GM18499 (cell line): ENCODE results near the gene PIK3R4.

Source experiments
- ATAC-seq: cut with Tn5 transposase; IDR thresholded peaks from one replicate; pipeline ENCODE4 v1.9.1; 2021; ENCODE audit warnings: moderate number of reproducible peaks; ENCODE audit not compliant: insufficient read depth, unreplicated experiment

Gene PIK3R4

DNA sequence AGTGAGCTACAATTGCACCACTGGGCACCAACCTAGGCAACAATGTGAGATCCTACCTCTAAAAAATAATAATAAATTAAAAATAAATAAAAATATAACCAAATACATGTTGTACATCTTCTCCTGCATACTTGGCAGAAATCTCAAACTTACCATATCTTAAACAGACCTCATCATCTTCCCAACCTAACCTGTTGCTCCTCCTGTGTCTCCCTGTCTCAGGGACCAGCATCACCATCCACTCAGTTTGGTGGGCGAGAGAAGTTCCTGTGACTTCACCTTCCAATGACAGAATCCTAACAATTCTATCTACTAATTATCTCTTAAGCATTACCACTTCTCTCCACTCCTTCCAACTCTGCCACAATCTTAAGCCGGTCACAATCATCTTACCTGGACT is 3.3 kb downstream of the PIK3R4 start:
- no peak for ATAC-seq

DNA sequence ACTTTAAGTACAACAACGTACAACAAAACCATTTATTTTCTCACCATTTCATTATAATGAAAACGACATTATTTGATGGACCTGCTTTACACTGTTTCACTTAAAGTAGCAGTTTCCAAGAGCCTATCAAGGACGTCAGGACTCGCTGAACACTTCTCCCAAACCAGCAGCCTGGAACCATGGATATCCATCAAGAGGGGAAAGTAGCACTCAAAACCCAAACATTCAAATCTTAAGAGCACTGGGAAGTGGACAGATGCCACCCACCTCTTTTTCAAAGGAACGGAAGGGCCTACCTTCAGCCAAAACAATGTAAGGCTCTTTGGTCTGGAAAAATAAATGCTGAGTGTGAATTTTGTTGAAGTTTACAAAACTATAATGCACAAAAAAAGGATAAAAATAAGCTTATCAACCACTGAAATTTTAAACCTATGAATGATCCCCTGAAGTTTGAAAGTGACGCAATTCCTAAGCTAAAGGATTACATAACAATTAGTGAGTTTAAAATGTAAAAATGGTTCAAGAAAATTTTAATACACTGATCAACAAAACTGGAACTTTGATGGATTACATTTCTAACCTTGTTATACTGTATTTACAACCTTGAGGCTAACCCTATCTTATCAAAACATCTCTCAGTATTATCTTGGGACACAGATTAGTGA is 4.6 kb downstream of the PIK3R4 start:
- no peak for ATAC-seq

DNA sequence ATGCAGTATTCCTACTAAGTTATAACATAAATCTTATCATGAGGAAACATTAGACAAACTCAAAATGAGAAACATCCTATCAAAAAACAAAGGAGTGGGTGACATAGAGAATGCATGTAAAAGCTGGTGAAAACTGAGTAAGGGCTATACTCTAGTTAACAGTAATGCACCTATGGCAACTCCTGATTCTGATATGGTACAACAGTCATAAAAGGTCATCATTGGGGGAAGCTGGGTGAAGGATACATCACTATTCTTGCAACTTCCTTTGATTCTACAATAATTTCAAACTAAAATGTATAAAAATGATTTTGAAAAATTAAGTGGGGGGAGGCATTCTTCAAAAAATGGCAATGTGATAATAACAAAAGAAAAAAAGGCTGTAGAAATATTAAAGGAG is 6.8 kb downstream of the PIK3R4 start:
- no peak for ATAC-seq

DNA sequence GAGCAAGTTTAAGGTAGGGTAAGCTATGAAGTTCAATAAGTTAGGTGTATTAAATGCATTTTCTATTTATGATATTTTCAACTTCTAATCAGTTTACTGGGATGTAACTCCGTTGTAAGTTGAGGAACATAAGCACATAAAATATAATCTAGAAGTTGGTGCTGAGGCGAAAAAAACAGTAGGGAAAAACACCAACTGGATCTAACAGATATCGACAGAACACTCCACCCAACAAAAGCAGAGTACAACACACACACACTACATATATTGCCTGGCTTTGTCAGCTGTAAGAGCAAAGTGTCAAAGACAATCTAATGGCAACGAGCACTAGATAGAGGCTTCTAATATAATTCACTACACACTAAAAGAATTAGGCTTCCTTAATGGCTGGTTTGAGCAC is 8.4 kb downstream of the PIK3R4 start:
- no peak for ATAC-seq

DNA sequence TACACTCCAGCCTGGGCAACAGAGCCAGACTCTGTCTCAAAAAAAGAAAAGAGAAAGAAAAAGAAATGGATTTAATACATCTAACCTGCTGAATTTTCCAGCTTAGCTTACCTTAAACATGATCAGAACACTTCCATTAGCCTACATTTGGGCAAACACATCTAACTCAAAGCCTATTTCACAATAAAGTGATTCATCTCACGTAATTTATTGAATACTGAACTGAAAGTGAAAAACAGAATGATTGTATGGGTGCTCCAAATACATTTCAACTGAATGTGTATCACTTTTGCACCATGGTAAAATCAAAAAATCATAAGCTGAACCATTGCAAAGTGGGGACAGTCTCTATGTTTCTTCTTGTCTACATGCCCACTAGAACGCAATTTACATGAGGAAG is 9.0 kb downstream of the PIK3R4 start:
- ATAC-seq = no peak

DNA sequence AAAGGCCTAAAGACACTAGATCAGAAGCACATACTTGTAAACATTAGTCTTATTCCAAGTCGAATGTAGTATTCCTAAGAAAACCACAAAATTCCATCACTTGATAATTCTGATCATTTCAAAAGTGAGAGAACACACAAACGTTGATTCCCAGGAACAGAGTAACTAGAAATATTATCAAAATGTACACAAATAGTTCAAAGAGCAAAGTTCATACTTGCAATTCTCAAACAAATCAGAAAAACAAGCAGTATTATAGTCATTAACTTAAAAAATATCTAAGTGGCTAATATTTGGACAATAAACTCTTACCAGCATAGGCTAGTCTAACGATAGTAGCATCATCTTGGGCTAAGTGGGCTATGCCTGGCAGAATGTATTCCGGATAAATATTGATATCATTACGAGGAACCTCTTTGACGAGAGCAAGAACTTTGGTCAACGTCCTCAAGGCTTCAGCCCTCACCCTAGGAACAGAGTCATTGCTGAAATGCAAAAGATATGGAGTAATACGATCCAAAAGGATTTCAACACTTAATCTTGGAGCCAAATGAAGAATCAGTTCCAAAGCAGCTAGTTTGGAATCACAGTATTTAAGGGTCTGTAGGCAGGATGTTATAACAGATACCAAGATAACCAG is 13.3 kb downstream of the PIK3R4 start:
- no peak for ATAC-seq

DNA sequence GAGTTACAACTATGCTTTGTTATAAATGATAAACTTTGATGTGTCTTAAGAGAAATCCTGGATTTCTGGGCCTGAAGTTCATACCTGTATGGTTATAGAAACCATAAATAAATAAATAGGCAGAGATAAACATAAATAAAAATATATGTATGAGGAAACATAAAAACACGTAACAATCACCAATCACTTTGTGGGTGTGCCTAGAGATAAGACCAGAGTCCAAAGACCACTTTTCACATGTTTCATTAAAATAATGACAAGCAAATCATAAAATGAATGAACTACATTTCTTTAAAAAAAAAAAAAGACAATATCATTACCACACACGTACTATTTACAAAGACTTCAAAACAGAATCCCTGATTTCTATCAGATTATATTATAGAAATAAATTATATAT is 14.1 kb downstream of the PIK3R4 start:
- ATAC-seq = no peak

DNA sequence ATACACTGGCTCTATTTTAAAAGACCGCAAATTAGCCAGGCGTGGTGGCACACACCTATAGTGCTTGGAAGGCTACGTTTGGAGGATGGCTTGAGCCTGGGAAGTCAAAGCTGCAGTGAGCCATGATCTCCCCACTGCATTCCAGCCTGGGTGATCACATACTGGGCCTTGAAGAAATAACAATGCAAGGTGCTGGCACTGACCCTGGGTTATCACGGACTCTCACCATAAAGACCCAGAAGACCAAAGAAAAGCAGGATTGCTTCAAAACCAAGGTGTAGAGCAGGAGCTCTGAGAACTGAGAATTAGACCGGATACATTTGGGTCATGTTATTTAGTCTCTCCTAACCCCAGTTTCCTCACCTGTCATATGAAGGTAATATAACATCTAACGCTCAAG is 14.8 kb downstream of the PIK3R4 start:
- ATAC-seq = no peak

DNA sequence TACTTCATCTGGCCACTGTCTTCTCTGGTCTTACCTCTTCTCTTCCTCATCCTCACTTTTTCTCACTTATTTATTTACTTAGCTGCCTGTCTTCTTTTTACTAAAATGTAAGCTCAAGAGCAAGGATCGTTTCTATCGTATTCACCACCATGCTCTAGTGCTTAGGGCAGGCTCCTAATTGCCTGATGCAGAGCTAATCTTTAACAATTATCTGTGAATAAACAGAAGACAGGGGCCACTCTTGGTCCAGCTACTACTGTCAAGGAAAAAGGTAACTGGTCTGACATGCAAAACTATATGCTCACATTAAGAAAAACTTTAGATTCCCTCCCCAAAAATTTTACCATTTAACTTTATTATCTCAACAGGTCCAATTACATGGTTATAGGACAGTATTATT is 17.5 kb downstream of the PIK3R4 start:
- no peak for ATAC-seq

DNA sequence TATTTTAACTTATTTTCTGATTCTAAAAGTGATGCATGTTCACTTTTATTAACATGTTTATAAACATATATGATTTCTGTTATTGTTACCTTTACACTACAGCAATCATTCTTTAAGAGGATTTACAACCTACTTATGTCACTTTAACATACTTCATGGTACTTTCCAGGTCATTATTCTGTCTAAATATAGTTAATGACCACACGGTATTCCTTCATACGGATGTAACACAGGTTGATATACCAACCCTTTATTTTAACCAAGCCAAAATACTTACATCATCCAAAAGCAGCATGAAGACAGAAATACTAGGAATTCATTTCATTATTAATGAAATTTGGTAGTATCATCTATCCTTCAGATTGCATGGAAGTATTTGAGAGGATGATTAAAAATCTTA is 18.6 kb downstream of the PIK3R4 start:
- ATAC-seq = no peak

DNA sequence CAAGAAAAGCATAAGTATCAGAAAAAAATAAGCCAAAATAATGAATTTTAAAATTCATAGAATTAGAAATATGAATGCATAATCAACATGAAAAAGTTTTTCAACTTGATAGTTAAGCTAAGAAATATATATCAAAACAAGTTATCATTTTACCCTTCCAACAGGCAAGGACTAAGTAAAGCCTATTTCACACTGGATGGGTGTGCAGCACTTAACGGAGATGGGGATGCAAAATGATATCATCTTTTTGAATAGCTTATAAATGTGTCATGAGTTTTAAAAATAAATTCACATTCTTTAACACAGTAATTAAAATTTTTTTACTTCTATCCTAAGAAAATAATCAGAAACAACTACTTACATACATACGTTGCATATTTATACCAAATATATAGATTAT is 20.9 kb downstream of the PIK3R4 start:
- ATAC-seq = no peak

DNA sequence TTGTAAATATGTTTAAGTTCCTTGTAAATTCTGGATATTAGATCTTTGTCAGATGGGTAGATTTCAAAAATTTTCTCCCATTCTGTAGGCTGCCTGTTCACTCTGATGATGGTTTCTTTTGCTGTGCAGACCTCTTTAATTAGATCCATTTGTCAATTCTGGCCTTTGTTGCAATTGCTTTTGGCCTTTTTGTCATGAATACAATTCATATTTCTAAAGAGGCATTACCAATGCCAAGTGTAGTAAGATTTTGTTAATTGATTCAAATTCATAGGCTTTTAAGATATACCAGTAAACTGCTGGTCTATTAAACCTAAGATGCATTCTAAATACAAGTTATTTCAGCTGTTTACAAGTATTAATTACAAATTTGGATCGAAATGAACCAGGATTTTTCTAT is 31.0 kb downstream of the PIK3R4 start:
- no peak for ATAC-seq

DNA sequence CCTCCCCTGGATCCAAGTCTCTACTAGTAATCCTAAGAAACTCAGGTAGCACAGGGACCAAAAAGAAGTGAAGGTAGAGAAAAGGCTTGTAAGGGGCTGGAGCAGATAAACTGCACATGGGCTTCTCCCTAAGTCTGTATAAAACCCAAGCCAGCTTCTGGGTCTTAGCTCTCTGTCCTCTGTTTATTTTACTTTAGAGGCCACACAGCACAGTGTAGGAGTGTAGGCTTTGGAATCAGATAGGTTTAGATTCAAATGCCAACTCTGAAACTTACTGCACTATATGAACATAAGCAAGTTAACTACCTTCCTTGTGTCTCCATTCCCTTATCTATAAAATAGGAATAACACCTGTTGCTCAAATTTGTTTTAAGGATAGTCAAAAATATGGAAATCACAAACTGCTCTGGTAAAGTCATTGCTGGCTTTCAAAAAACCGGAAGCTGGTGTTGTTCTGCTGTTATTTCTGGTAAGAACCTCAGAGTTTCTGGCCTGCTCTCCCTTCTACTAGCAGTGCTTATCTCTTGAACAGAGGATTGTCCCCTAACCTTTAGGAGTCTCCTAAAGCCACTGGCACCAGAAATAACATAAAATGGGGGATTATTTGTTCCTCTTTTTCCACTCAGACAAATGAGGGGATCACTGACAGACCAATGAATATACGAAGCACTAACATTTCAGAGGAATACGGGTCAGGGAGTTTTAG is 33.8 kb downstream of the PIK3R4 start:
- ATAC-seq = no peak

DNA sequence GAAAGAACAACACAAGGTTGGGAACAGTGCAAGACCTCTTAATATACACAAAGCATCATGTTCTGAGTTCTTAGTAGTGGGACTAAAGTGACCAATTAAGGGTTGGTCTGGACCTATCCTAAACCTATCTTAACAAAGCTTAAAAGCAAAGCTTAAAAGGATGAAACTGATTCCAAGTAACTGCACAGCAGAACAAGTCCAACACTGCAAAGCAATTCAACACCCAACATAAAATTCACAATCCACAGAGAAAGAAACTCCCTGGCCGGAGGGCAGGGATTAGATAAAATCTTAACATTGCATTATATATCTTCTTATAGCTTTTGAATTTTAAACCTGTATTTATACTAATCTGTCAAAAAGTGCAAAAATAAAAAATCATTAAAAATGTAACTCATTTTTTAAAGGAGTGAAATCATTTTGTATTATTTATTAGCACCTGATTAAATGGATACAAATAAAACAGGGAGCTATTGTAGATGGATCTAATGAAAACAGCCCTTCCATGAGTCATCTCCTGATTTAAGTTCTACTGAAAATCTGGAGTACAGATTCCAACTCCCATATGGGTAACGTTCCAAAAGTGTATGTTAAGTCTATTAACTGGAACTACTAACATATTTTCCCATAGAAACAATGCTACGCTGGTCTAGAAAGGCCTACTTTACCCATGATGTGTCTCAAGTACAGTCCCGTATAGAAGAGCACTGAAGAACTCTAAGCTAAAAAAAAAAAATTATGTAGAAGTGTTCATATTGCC is 34.9 kb downstream of the PIK3R4 start:
- ATAC-seq = no peak

DNA sequence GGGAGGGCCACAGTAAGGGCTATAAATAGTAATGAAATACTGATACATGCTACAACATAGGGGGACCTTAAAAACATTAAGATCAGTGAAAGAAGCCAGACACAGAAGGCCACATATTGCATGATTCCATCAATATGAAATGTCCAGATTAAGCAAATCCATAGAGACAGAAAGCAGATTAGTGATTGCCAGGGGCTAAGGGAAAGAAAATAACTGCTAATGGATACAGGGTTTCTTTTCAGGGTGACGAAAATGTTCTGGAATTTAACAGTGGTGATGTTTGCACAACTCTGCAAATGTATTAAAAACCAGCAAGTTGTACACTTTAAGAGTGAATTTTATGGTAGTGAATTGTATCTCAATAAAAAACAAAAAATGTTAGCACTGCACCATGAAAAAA is 37.0 kb downstream of the PIK3R4 start:
- ATAC-seq = no peak

DNA sequence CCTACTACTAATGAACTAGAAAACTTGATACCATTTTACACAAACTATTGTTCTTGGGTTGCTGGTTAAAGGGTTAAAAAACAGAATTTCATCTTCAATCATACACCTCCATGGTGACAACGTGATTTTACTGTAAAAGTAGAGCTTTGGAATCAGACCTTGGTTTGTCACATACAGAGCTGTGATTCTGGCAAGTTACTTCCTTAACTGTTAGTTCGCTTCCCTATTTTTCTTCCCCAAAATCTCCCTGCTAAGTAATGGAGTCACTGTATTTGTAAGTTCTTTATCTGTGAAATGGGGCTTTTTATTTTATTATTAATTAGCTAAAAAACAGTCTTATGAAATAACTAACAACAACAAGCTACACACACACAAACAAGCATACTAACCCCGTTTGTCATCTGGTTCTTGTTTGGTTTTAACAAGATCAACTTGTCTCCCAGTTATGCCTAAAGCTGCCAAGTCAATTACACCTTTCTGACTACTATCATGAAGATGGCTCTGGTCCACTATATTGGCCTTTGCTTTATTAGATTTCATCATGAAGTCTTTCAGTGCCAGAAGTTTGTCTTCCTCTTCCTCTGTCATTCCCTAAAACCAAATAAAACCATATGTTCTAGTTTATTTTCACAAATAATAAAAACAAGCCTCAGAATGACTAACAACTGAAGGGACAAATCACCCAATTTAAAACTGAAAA is 38.6 kb downstream of the PIK3R4 start:
- no peak for ATAC-seq

DNA sequence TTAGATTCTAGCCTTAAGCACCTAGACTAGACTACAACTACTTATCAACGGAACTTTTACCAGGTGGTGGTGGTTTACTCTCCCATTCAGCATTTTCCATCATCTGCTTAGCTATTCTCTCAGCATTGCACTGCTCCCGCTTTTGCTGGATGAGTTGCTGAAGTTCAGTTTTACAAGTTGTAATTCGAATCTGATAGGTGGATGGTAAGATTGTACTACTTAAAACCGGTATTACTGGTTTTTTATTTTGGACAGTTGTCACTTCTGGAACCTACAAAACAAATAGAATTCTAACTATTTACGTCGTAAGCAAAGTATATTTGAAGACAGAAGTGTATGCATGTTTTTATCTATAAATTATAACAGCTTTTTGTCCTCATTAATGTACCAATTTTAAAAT is 41.1 kb downstream of the PIK3R4 start:
- ATAC-seq = no peak

DNA sequence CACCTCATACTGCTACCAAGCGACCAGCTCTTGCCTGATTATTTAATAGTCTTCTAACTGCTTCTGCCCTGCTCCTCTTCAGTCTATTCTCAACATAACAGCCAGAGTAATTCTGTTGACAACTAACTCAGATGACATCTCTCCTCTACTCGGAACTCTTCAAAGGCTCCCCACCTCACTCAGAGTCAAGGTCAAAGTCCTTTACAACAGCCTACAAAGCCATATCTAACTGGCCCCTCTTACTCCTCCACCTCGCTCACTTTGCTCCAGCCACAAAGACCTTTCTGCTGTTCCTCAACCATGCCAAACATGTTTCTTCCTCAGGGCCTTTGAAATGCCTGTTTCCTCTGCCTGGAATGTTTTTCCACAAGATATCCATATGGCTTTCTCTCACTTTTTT is 43.6 kb downstream of the PIK3R4 start:
- no peak for ATAC-seq

DNA sequence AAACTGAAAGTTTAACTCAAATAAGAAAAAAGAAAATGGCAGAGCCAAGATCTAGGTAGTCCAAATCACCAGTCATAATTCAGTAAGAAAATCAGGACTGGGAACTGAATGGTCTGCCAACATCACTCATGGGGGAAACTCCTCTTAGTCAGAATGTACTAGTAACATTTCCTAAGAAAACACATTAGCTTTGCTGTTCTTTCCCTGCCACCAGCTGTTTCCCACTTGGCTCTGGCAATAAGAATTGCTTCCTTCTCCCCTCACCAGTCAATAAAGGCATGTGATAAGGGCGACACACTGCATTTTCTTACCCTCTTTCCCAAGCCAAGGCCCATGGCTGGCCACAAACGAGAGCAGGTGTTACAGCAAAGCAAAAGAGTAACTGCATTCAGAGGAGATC is 46.1 kb downstream of the PIK3R4 start:
- no peak for ATAC-seq

DNA sequence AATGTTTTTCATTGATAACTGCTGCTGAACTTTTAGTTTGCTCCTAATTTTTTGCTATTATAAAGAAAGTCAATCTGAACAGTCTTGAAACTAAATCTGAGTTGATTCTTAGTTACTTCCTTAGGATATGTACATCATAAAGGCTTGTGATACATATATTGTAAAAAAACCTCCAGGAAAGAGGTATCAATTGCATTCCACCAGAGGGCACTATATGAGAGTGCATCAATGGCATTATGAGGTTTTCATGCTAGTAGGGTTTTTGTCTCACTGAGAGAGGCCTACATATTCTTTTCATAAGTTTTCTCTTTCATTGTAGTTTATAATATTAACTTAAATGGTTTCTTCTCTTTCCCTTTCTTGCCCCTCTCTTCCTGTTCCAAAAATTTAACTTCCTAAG is 46.9 kb downstream of the PIK3R4 start:
- no peak for ATAC-seq

DNA sequence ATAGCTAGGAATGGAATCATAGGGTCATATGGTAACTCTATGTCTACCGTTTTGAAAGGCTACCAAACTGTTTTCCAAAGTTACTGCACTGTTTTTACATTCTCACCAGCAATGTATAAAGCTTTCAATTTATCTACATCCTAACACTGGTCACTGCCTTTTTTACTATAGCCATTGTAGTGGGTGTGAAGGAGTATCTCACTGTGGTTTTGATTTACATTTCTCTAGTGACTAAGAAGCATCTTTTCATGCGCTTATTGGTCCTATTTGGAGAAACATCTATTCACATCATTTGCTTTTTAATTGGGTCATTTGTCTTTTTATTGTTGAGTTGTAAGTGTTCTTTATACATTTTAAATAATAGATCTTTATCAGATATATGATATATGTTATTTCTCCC is 53.3 kb downstream of the PIK3R4 start:
- no peak for ATAC-seq
